Fibroblast of skin of abdomen (primary cell): Measurements from ENCODE around the gene FBXL13. TPM values are rescaled to one million over a fixed set of nuclear protein-coding genes. Genes with fewer than 3 reads are reported as not detected.
"Not testable (repeated sequence)": the region's sequence is repeated elsewhere in the genome, so short reads cannot be mapped to it uniquely, and the experiment has no call there.

Source experiments
- DNase-seq: peaks from one replicate; pipeline ENCODE4 v3.0.0-alpha.2; 2013
- polyA plus RNA-seq, 2 experiments: library from polyadenylated mRNA; unstranded; fragments of 120-200 nt; gene quantifications; one replicate each; pipeline ENCODE4 v1.2.1, GENCODE V29; 2013; ENCODE audit not compliant: insufficient read length in 2 of 2

FBXL13 gene
- 0.26 TPM for polyA plus RNA-seq (2013, experiment 1 of 2; ENCODE audit: insufficient read length)
- 0.37 TPM for polyA plus RNA-seq (2013, experiment 2 of 2; ENCODE audit: insufficient read length)

- DNase-seq, result peak; percentile 86
Observed at GRCh38 chr7:103074519-103075336, at the start of gene FBXL13, which contains the start of gene ARMC10. FBXL13 (minus strand) TSS chr7:103074796. ARMC10 (plus strand) TSS chr7:103075140; CDS start chr7:103075273, 133 bp downstream.

DNA sequence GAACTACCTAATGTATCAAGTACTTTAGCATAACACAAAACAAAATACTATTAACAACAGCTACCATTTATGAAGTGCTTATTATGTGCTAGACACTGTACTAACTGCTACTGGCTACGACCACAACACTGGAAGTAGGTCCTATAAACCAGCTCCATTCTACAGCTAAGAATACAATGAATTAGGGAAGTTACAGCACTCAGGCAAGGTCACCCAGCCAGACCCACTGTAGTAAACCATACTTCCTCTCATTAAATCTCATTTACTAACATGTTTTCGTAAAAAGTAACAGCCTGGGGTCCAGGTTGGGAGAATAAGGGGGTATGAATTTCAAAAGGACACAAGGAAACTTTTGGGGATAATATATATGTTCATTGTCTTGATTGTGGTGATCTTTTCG lies 48.9 kb upstream of the FBXL13 start:
- no peak for DNase-seq

DNA sequence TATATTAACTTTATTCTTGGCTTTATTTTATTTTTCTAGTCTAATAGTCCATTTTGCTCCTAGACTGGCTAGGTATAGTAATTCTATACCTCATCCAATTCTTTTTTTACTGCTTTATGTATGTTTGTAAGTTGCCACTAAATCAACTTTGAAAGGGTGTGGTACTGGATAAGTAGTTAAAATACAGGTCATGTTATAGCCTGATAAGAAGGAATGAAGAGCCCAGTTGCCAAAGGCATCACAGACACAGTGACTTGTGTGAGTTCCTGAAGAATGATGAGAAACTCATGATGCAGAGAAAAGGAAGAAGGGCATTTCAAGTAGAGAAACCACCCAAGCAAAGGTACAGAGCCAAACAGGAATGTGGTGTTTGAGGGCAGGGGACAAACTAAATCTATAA lies 47.0 kb upstream of the FBXL13 start:
- no peak for DNase-seq

GRCh38 chr7:103120362-103120761 lies 45.8 kb upstream of the FBXL13 start:
- no peak for DNase-seq

GRCh38 chr7:103119791-103120291 lies 45.2 kb upstream of the FBXL13 start:
- no peak for DNase-seq

DNA sequence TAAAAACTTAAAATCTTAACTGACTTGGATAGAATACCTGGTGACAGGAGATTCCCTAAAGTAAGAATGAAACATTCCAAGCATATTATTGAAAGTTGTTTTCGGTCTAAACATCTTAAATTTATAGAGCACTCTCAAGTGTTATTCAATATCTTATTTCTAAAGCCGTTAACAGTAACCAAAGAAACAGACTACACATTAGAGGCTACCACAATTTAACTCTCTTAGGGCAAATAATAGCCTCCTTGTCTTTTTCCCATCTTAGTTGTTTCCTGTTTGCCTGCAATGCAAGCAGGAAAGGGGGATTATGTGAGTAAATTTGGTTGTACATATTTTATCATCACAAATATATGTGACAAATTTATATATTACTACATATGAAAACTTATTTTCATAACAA lies 42.9 kb upstream of the FBXL13 start:
- no peak for DNase-seq

DNA sequence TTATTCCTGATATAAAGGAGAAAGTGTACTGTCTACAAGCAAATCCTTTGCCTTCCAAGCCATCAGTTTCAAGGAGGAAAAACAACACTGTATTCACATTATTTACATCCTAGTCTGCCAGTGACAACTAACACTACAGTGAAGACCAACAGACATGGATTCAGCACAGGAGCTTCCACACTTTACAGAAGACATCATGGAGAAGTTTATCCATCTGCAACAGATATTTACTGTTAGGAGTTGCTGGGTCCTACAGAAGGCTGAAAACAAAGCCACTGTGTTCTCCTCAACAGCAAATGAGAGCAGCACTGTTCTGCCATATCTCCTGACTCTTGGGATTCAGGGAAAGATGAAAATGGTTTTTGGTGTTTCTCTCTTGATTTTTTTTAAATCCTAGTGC lies 42.4 kb upstream of the FBXL13 start:
- no peak for DNase-seq

- DNase-seq, result no peak
Observed at GRCh38 chr7:103116511-103116910, 41.9 kb upstream of the FBXL13 start.

DNA sequence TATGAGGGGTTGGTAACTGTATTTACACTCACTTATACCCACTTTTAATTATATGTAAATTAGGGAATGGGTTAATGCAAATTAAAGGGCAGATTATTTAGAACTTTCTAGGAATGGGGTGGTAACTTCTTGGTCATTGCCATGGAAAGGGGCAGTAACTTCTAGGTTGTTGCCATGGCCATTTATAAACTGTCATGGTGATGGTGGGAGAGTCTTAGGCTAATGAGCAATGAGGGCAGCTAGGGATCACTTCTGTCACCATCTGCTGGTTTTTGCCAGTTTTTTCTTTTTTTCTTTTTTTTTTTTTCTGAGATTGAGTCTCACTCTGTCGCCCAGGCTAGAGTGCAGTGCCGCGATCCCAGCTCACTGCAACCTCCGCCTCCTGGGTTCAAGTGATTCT lies 41.2 kb upstream of the FBXL13 start:
- no peak for DNase-seq

GRCh38 chr7:103114576-103115008 lies 40.0 kb upstream of the FBXL13 start:
- DNase-seq, result peak; percentile 11

DNA sequence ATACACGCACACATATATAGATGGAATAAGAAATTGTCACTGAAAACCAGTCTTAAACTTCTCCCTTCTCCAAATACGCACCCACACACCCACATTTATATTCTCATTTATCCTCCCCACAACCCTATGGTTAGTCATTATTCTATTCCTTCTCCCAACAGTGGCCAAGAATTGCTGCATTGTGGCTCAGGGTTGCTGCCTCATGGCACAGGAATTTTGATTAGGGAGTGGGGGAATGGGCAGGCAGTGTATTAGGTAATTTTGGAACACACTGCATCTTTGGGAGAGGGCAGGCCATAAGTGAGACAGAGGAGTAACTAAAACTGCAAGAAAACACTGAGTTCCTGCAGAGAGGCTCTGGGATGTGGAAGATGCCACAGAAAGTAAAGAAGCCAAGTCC lies 38.6 kb upstream of the FBXL13 start:
- DNase-seq, result peak; percentile 92

GRCh38 chr7:103106703-103107070 lies 32.1 kb upstream of the FBXL13 start:
- not testable (repeated sequence) for DNase-seq

- DNase-seq, result no peak
Observed at GRCh38 chr7:103106005-103106702, 31.6 kb upstream of the FBXL13 start.

DNA sequence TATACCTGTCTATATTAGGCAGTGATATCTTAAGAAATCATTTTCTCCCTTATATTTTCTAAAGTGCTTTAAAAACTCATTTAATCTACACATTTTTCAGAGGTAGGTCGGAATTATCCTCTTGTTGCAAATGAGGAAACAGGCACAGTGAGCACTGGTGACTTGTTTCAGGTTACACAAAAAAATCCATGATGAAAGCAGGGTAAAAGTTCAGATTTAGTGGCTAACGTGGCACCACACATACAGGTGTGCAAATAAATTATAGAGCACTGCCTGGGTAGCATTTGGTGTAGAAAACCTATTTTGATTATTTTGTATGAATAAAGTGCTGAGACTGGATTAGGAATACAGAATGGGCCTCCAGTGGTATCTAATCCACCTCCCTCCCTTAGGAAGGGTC lies 26.9 kb upstream of the FBXL13 start:
- no peak for DNase-seq

- no peak for DNase-seq
Observed at GRCh38 chr7:103100348-103100747, 25.8 kb upstream of the FBXL13 start.

DNA sequence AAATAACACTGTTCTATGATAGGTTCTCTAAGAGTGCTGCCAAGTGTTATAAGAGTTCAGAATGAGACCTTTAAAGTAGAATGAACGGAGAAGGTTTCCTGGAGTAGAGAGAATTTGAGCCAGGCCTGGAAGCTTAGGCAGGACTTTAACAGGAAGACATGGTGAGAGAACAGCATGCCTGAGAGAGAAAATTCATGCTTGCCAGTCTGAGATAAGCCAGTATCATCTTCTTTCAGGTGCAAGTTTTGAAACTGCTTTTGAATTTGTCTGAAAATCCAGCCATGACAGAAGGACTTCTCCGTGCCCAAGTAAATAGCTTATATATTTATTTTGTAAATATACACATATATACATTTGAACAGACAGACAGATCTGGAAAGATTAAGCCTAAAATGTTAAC lies 22.4 kb upstream of the FBXL13 start:
- DNase-seq, result no peak

DNA sequence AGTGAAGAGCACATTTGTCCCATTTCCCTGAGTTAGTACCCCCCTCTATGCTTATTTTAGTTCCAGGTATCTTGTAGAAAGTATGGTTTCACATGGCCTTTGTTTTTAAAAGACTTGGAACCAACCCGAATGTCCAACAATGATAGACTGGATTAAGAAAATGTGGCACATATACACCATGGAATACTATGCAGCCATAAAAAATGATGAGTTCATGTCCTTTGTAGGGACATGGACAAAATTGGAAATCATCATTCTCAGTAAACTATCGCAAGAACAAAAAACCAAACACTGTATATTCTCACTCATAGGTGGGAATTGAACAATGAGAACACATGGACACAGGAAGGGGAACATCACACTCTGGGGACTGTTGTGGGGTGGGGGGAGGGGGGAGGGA lies 21.0 kb upstream of the FBXL13 start:
- DNase-seq, result not testable (repeated sequence)

DNA sequence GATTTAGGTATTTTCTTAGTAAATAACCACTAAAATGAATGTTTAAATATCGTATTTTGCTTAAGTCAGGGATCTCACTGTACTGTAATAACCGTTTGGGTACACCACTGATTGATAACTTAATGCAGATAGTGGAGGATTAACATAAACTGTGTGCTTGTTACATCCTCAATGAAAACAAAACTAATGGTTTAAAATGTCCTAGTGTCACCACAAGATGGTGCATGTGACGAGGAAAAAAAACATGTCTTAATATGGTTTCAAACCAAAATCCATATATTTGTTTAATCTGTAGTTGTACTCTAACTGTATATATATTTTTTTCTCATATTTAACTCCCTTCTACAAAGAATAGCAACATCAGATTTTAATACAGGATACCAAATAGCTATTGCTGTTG lies 19.5 kb upstream of the FBXL13 start:
- DNase-seq, result no peak

- no peak for DNase-seq
Observed at GRCh38 chr7:103093429-103093828, 18.8 kb upstream of the FBXL13 start.

DNA sequence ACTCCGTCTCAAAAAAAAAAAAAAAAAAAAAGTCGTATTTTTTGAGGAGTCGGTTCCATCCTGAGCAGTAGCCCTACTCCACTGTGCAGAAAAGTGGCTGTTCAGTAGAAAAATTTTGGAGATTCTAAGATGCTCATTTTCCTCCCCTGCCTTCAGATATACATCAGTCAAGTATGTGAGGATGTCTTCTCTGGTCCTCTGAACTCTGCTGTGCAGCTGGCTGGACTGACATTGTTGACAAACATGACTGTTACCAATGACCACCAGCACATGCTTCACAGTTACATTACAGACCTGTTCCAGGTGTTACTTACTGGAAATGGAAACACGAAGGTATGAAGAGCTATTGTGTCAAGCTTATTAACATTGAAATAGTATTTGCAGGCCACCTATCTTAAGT lies 17.7 kb upstream of the FBXL13 start:
- not testable (repeated sequence) for DNase-seq

GRCh38 chr7:103083210-103083609 lies 8.6 kb upstream of the FBXL13 start:
- DNase-seq, result no peak

GRCh38 chr7:103082497-103082896 lies 7.9 kb upstream of the FBXL13 start:
- no peak for DNase-seq

GRCh38 chr7:103080923-103081322 lies 6.3 kb upstream of the FBXL13 start:
- DNase-seq, result no peak

DNA sequence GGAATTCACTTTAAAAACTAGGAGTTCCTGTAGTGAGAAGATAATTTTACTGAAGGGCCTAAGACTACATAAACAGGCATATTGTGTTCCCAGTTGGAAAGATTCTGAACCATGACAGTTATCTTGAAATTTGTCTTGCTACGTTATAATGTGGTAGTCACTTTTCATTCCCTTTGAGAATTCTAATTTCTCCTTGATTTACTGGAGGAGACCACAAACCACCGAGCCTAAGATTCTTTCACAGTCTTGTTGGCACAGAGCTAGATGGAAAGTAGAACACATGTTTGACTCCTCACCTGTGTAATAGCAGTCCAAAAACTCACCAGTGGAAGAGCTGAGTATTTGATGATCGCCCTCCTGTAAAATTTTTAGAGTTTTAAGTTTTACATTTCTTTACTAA lies 5.2 kb upstream of the FBXL13 start:
- no peak for DNase-seq
